DMS 273 (cell line): ENCODE data around the gene CORO1C.
A peak's percentile ranks its signal among the peaks of the same experiment; 100 is the strongest.
"Not testable (repeated sequence)": the region's sequence is repeated elsewhere in the genome, so short reads cannot be mapped to it uniquely, and the experiment has no call there.

Source experiments
- DNase-seq: peaks from one replicate; lab custom pipeline; 2025; ENCODE audit not compliant: unreplicated experiment; lab: John Stamatoyannopoulos, UW

CORO1C gene

GRCh38 chr12:108620236-108620879, 111.0 kb downstream of the CORO1C start:
- no peak for DNase-seq

GRCh38 chr12:108619369-108620160, 111.8 kb downstream of the CORO1C start:
- no peak for DNase-seq

- not testable (repeated sequence) for DNase-seq
These were observed 112.4 kb downstream of the CORO1C start for GRCh38 chr12:108618953-108619274.

GRCh38 chr12:108618079-108618952, 113.0 kb downstream of the CORO1C start:
- peak; percentile 91 for DNase-seq

GRCh38 chr12:108616941-108617858, 114.1 kb downstream of the CORO1C start:
- no peak for DNase-seq

- no peak for DNase-seq
These were observed 115.0 kb downstream of the CORO1C start for GRCh38 chr12:108616359-108616758.

GRCh38 chr12:108615918-108616317, 115.4 kb downstream of the CORO1C start:
- DNase-seq, result no peak

DNA sequence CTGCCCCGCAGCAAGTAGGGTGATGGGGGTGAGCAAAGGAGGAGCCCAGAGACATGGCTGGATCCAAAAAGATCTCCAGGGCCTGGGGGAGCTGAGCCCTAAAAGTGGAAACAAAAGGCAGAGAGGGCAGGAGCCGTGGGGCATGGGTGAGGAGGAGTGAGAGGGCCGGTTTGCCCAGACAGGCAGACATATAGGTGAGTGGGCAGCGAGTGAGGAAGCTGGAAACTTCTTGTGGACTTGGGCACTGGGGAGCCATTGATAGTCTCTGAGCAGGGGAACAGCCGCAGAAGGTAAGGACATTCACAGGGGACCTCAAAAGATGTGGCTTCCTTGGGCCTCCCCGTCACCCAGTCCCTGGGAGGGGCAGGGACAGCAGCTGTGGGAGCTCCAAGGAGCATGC, 116.7 kb downstream of the CORO1C start:
- DNase-seq, result no peak

- no peak for DNase-seq
These were observed 117.3 kb downstream of the CORO1C start for GRCh38 chr12:108614041-108614440.

- DNase-seq, result no peak
These were observed 117.8 kb downstream of the CORO1C start for GRCh38 chr12:108613548-108613947.

DNA sequence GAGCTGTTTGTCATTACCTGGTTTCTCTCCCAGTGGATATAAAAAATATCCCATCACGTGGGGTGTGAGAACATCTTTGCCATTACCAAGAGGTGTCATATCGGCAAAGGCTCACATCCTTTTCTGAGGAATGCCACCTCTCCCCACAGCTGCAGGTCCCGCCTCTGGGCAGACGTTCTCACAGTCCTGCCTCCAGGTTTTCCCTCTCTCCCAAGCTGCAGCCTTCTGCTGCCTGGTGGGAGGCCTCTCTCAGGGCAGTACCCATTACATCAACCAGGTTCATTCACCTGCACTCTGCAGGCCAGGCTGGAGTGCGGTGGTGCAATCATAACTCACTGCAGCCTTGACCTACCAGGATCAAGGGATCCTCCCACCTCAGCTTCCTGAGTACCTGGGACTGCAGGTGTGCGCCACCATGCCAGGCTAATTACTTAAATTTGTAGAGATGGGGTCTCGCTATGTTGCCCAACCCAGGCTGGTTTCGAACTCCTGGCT, 118.5 kb downstream of the CORO1C start:
- DNase-seq, result peak; percentile 26

DNA sequence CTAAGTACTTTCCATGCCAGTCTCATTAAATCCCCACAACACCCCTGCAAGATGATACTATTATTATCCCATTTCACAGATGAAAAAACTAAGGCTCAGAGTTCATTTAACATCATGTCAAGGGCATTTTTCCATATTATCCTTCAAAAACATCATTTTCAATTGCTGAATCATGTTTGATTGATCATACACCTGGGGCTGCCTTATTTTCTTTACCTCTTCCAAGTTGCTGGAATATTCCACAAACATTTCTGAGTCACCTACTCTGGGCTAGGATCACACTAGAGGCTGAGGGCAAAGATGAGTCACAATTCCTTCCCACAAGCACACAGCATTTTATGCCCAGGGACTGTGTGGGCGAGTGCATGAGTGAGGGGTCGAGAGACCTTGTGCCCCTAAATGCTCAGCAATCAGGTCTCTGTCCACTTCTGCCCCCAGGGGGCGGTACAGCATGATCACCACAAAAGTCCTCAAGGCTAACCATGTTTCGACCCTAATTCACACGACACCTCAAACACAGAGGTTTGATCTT, 119.4 kb downstream of the CORO1C start:
- DNase-seq, result peak; percentile 57

DNA sequence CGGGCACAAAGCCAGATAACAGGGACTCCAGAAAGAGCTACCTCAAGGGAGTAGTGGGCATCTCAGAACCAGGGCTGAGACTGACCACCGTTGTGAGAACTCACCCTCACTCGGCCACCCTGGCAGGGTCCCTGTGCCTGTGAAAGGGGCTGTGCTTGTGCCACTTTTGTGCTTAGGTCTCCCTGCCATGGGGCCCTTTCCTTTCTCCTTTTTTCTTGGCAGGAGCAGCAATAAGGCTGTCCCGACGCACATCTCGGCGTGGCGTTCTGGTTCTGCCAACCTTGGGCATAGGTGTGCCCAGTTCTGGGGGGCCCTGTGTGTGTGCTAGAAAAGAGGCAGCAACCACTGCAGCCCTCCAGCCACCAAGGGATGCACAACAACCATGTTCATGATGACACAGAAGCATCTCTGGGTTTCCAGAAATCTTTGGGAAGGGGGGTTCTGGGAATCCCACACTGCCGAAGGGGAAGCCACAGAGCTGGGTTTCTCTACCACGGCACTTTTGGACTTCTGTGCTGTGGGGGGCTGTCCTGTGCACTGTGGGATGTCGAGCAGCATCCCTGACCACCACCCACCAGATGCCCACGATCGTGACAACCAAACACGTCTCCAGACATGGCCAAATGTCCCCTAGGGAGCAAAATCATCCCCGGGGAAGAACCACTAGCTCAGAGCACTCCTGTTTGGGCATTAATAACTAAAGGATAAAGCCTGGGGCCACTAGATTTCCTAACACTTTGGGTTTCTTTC, 120.3 kb downstream of the CORO1C start:
- DNase-seq, result no peak

- no peak for DNase-seq
These were observed 120.9 kb downstream of the CORO1C start for GRCh38 chr12:108610336-108610815.

- no peak for DNase-seq
These were observed 121.6 kb downstream of the CORO1C start for GRCh38 chr12:108609537-108610335.

DNA sequence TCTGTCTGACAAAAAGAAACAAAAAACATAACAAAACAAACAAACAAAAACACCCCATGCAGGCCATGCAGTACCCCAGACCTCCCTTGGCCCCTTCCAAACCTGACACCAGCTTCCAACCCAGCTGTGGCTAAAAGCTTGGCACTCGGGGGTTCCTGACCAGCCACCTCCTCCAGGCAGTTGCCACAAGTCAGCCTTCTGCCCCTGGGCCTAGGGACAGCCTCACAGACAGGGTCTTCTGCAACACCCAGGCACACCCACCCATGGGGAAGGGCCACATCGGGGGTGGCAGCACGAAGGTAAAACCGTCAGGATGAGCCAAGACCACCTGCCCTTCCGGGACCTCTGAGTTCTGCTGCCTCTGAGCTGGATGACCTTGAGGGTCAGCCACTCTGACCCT, 122.7 kb downstream of the CORO1C start:
- no peak for DNase-seq

DNA sequence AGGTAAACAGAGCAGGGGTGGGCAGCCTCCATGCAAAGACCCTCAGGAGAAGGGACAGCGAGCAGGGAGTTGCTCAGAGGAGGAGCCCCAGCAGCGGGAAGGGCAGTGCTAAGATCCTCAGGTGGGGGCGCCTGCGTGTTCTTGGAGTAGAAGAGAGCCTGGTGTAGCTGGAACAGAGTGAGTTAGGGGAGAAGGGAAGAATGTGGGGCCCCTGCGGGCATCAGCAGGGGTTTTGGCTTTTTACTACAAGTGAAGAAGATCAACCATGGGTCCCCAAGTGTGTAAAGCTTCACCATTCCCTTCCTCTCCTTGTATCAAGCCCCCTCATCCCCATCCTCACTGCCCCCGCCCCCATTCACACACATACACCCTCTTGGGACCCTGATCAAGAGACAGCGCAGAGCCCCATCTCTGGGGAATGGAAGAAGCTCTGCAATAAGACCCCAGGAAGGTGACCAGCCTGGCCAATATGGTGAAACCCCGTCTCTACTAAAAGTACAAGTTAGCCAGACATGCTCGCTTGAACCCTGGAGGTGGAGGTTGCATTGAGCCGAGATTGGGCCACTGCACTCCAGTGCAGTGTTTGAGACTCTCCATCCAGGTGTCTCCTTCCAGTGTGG, 123.2 kb downstream of the CORO1C start:
- DNase-seq, result no peak

GRCh38 chr12:108606492-108606891, 124.8 kb downstream of the CORO1C start:
- peak; percentile 61 for DNase-seq
